ELF-1 (cell line): Measurements from ENCODE around the gene YY1.
"Not testable (repeated sequence)": the region's sequence is repeated elsewhere in the genome, so short reads cannot be mapped to it uniquely, and the experiment has no call there.

Source experiments
- DNase-seq: peaks from one replicate; pipeline ENCODE4 v3.0.0-alpha.2; 2016; ENCODE audit warnings: low read depth, low spot score

The YY1 gene

DNA sequence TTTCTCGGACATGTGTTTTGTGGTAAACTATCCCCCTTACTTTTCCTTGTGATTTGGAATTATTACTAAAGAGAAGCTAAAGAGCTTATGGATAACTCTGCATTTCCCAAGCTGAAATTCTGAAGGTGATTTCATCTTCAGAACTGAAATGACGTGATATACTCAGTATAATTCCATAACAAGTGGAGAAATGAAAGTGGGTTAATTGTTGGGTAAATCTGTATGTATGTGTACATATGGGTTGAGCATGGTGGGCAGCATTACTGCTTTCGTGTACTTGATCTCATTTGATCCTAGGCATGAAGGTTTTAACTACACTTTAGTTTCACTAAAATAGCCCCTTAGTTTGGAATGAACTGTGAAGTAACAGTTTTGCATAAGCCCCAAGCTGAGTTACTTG is 4.1 kb downstream of the YY1 start:
- DNase-seq: no peak

DNA sequence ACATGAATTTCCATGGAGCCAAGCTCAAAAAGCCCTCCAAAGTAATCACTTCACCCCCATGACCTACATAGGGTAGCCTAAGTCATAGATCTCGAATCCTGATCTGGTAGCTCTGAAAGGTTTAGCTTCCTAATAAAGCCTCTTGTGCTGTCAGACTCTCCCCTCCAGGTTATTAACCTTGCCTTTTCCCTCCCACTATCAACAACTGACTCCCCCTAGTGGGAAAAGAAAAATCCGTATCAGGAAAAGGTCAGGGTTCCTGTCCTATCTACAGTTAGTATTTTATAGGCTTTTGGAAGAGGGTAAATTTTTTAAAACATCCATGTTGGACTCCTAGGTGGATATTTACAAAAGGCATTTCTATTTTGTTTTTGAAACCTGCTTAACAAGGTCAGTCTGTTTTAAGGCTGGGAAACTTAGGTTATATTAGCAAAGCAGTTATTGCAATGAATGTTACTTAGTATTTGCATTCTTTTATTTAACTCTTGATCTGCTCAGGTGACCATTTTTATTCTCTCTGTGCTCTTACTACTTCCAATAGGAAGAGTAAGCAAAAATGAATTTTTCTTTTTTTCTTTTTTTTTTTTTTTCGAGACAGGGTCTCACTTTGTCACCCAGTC is 8.0 kb downstream of the YY1 start:
- DNase-seq: peak; percentile 64

- DNase-seq: no peak
Observed at GRCh38 chr14:100250732-100251465, 12.0 kb downstream of the YY1 start.

DNA sequence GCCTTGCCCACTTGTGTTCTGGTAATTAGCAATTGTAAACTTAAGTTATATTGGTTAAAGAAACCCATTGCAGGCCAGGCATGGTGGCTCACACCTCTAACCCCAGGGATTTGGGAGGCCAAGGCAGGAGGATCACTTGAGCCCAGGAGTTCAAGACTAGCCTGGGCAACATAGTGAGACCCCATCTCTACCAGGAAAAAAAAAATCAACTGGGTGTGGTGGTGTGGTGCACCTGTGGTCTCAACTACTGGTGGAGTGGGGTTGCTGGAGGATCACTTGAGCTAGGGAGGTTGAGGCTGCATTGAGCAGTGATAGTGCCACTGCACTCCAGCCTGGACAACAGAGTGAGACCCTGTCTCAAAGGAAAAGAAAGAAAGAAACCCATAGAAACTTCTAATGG is 13.7 kb downstream of the YY1 start:
- no peak for DNase-seq

DNA sequence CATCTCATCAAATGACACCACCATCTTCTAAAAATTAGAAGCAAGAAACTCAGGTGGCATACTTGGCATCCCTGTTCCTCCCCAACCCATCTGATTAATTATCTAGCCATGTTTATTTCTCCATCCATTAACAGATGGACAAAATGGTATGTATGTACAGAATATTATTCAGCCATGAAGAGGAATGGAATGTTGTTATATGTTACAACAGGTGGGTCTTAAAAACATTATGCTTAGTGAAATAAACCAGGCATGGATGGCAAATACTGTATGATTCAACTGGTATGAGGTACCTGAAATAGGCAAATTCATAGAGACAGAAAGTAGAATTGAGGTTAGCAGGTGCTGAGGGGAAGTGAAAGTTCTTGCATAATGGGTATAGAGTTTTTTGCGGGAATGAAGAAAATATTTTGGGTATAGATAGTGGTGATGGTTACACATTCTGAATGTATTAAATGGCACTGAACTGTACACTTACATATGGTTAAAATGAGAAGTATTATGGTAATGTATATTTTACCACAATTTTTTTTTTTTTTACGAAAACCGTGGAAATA is 17.5 kb downstream of the YY1 start:
- no peak for DNase-seq

DNA sequence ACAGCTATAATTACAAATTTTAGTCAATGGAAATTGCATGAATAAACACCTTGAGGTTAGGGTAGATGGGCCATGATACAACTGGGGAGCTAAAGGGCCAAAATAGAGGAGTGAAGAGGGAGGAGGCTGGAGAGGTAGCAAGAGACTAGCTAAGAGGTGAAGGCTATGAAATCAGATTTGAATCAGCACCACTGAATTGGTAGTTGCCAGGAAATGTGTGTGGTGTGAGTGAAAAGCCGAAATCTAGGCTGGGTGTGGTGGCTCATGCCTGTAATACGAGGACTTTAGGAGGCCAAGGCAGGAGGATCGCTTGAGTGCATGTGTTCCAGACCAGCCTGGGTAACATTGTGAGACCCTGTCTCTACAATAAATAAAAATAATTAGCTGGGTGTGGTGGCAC is 22.7 kb downstream of the YY1 start:
- DNase-seq: no peak

DNA sequence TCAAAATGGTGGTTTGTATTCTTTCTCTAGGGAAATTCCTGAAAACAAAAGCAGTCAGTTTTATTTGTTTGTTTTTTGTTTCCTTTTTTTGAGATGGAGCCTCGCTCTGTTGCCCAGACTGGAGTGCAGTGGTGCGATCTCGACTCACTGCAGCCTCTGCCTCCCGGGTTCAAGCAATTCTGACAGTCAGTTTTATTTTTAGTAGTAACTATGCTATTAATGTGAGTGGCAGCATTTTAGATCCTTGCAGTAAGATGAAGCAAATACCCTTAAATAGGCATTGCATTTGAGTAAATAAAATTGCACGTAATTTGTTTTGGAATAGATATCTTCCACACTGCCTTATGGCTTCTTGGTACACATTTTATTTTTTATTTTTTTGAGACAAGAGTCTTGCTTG is 23.6 kb downstream of the YY1 start:
- DNase-seq: no peak

GRCh38 chr14:100263141-100263540 is 24.2 kb downstream of the YY1 start:
- DNase-seq: no peak

- no peak for DNase-seq
Observed at GRCh38 chr14:100267990-100268389, 29.0 kb downstream of the YY1 start.

GRCh38 chr14:100268591-100269207 is 29.8 kb downstream of the YY1 start:
- DNase-seq: no peak

GRCh38 chr14:100271247-100271939 is 32.4 kb downstream of the YY1 start:
- DNase-seq: no peak

- DNase-seq: no peak
Observed at GRCh38 chr14:100274250-100274649, 35.3 kb downstream of the YY1 start.

DNA sequence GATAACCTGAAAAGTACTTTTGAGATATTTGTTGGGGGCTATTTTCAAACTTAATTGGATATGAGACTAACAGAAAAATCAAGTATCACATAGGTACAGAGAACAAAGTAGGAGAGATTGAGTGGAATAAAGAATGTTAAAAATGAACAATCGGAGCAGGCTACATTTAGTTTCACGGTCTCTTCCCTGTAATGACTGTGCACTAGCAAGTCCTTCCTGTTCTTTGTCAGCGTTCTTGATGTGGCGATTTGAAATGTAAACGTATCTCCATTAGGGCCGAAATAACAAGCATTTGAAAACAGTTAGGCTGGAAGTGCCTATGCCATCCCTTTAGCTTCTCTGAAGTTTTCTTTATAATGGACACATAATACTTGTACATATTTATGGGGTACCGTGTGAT is 36.3 kb downstream of the YY1 start:
- no peak for DNase-seq

GRCh38 chr14:100278702-100279101 is 39.8 kb downstream of the YY1 start:
- DNase-seq: no peak

- DNase-seq: no peak
Observed at GRCh38 chr14:100279133-100279532, 40.2 kb downstream of the YY1 start.

DNA sequence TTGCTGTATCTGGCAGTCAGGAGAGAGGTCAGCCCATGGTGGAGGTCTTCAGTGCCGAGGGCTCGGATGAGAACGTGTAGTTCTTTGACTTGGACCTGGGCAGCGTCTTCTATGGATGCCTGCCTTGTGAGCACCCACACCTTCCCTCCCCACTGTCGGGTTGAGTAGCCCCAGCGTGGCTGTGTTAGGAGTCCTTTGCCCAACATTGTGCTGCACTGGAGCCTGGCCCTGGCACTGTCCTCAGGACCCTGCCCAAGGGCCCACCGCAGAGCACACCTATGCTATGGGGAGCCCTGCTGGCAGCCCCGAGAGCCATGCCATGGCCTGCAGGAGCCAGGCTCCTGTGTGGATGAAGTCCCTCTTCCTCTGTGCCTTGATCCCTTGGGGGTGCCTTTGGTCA is 40.6 kb downstream of the YY1 start:
- DNase-seq: no peak

DNA sequence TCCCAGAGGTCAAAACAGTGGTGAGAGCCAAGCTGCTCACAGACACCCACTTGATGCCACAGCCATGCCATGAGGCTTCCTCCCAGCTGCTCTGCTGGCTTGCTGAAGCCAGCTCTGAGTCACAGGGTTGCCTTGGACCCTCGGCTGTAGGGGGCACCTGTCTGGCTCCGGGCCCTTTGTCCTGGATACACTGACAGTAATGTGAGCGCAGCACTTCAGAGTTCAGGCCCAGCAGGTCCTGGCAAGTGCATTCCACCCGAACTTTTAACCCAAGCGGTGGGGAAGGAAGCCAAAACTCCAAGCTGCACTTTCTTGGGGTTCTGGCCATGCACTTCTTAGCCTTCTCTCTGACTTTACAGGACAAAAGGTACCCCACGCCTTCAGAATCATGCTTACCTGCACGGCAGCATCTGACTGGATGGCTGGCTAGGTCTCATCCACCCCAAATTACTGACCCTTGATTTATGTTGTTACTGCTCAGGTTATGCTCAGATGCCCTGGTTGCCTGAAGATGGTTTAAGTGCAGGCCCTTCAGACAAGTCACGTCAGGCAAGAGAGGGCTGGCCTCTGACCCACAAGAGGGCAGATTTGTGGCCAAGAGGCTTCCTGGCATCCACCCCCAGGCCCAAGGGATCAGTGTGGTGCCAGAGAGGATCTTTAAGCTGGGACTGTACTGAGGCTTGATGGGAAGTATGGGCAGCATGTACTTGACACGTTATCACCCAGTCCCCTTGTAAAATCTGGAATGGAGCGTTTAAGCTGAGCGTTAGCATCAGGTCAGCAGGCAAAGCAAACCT is 42.5 kb downstream of the YY1 start:
- DNase-seq: peak; percentile 49

- no peak for DNase-seq
Observed at GRCh38 chr14:100282083-100282350, 43.1 kb downstream of the YY1 start.

DNA sequence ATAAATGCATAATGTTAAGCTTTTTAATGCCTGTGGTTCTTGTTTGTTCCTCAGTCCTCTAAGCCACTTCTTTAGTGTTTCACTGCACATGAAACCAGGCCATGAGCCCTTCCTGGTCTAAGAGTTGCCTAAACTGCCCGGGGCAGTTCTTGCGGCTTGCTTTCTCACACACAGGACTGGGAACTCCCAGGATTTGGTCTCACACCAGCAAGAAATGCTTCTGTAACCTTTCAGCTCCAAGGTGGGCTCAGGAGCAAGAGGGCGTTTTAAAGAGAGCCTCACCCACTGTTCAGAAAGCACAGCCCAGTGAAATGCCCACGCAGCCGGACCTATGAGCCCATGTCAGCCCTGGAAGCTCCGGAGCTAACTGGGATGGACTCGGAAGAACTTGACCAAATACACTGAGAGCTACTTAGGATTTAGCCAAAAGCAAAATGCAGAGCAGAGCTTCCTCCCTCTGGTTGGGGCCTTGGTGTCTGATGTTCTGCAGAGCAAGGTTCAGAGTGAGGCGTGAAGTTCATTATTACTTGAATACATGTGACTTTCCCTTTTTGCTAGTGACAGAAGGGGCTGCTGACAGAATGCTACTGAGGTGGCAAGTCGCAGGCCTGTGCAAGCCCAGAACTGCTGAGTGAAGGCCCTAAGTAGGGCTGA is 43.9 kb downstream of the YY1 start:
- no peak for DNase-seq

DNA sequence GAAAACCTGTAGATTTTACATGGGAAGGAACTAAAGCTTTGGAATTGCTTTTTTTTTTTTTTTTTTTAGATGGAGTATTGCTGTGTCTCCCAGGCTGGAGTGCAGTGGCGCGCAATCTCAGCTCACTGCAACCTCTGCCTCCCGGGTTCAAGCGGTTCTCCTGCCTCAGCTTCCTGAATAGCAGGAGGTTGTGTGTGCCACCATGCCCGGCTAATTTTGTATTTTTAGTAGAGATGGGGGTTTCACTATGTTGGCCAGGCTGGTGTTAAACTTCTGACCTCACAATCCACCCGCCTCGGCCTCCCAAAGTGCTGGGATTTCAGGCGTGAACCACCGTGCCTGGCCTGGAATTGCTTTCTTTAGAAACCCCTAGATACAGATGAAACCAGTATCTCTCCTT is 44.5 kb downstream of the YY1 start:
- DNase-seq: not testable (repeated sequence)
